Measurements from ENCODE around the gene LRP6. TPM values are rescaled to one million over a fixed set of nuclear protein-coding genes. Genes with fewer than 3 reads are reported as not detected.
"Not testable (repeated sequence)": the region's sequence is repeated elsewhere in the genome, so short reads cannot be mapped to it uniquely, and the experiment has no call there.

The LRP6 gene
- 10 to 100 TPM; 62.2 to 65.4 (median 64.8) TPM for polyA plus RNA-seq (ENCODE audit: insufficient read length in 3 of 3)
- long read RNA-seq, donor 1, partial matches to known transcripts: 13 of 13 reads
- long read RNA-seq, donor 1, other reads (novel, unspliced or antisense): 0 of 13 reads
- long read RNA-seq, donor 2, full-length matches to known transcripts: 1 of 21 reads
- long read RNA-seq, donor 2, partial matches to known transcripts: 20 of 21 reads
- long read RNA-seq, donor 2, other reads (novel, unspliced or antisense): 0 of 21 reads
- long read RNA-seq, donor 3, full-length matches to known transcripts: 3 of 3 reads
- long read RNA-seq, donor 3, partial matches to known transcripts: 0 of 3 reads
- long read RNA-seq, donor 3, other reads (novel, unspliced or antisense): 0 of 3 reads
- long read RNA-seq, donor 4, full-length matches to known transcripts: 1 of 1 reads
- long read RNA-seq, donor 4, partial matches to known transcripts: 0 of 1 reads
- long read RNA-seq, donor 4, other reads (novel, unspliced or antisense): 0 of 1 reads
- long read RNA-seq, donor 5: 0 reads
- long read RNA-seq, donor 6, full-length matches to known transcripts: 2 of 8 reads
- long read RNA-seq, donor 6, partial matches to known transcripts: 6 of 8 reads
- long read RNA-seq, donor 6, other reads (novel, unspliced or antisense): 0 of 8 reads
- long read RNA-seq, donor 7, partial matches to known transcripts: 10 of 10 reads
- long read RNA-seq, donor 7, other reads (novel, unspliced or antisense): 0 of 10 reads
- long read RNA-seq, donor 8, full-length matches to known transcripts: 4 of 4 reads
- long read RNA-seq, donor 8, partial matches to known transcripts: 0 of 4 reads
- long read RNA-seq, donor 8, other reads (novel, unspliced or antisense): 0 of 4 reads
- long read RNA-seq, donor 9: 0 reads
- long read RNA-seq, donor 10, partial matches to known transcripts: 6 of 6 reads
- long read RNA-seq, donor 10, other reads (novel, unspliced or antisense): 0 of 6 reads
- long read RNA-seq, donor 11: 0 reads
- long read RNA-seq, donor 12, full-length matches to known transcripts: 1 of 1 reads
- long read RNA-seq, donor 12, partial matches to known transcripts: 0 of 1 reads
- long read RNA-seq, donor 12, other reads (novel, unspliced or antisense): 0 of 1 reads
- long read RNA-seq, donor 13: 0 reads
- long read RNA-seq, donor 14, full-length matches to known transcripts: 2 of 2 reads
- long read RNA-seq, donor 14, partial matches to known transcripts: 0 of 2 reads
- long read RNA-seq, donor 14, other reads (novel, unspliced or antisense): 0 of 2 reads
- long read RNA-seq, donor 15: 0 reads
- long read RNA-seq, donor 16, full-length matches to known transcripts: 2 of 38 reads
- long read RNA-seq, donor 16, partial matches to known transcripts: 36 of 38 reads
- long read RNA-seq, donor 16, other reads (novel, unspliced or antisense): 0 of 38 reads

DNA sequence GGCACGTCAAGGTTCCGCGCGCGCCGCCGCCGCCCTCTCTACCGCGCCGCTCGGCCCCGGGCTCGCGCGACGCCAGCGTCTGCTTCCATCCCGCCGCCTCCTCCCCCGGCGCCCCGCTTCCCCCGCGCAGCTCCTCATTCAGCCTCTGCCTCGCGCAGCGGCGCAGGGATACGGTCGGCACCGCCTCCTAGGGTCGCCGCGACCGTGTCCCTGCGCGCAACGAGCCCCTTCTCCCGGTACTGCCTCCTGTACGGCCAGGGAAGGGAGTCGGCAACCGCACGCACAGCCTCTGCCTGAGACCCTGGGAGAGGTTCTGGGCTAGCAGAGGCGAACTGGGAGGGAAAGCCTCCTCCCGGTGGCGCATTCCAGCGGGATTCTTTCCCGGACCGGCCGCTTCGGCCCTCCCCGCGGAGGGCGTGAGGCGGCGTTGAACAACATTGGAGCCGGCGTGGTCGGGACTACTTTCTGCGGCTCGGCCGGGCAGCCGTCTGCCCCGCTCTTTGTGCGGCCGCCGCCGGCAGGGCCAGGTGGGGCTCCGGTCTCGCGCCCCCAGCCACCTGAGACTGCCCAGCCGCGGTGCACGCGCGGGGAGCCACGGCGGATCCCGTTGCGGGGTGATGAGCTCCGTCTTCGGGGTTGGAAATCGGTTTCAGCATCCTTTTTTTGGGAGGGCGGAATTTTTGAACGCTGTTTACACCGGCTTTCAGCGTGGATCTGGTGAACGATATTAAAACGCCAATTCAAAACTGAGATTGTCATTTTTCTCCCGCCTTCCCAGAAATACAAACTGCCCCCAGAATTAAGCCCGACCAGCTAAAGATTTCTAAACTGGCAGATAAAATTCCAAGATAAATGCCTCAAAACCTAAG lies at the start of gene LRP6:
TSS of gene LRP6 (minus strand) at position 172 of the 869 bp plus-strand sequence. CDS start 309 bp downstream, outside the sequence.
- DNase-seq (ENCODE audit: extremely low read depth in 1 of 11, low read depth in 9 of 11, low spot score in 4 of 11): peak; percentile 90 to 94 (median 92)

- DNase-seq (ENCODE audit: extremely low read depth in 1 of 11, low read depth in 9 of 11, low spot score in 4 of 11): no peak
Measured at GRCh38 chr12:12315838-12316237, 49.0 kb upstream of the LRP6 start.

- DNase-seq (ENCODE audit: extremely low read depth in 1 of 11, low read depth in 9 of 11, low spot score in 4 of 11): not testable (repeated sequence)
Measured at GRCh38 chr12:12310695-12311094, 43.9 kb upstream of the LRP6 start.

- DNase-seq (ENCODE audit: extremely low read depth in 1 of 11, low read depth in 9 of 11, low spot score in 4 of 11): no peak
Measured at GRCh38 chr12:12305568-12306300, 38.9 kb upstream of the LRP6 start.

GRCh38 chr12:12302976-12303375 lies 36.1 kb upstream of the LRP6 start:
- no peak for DNase-seq (ENCODE audit: extremely low read depth in 1 of 11, low read depth in 9 of 11, low spot score in 4 of 11)

GRCh38 chr12:12301122-12301521 lies 34.3 kb upstream of the LRP6 start:
- no peak for DNase-seq (ENCODE audit: extremely low read depth in 1 of 11, low read depth in 9 of 11, low spot score in 4 of 11)

DNA sequence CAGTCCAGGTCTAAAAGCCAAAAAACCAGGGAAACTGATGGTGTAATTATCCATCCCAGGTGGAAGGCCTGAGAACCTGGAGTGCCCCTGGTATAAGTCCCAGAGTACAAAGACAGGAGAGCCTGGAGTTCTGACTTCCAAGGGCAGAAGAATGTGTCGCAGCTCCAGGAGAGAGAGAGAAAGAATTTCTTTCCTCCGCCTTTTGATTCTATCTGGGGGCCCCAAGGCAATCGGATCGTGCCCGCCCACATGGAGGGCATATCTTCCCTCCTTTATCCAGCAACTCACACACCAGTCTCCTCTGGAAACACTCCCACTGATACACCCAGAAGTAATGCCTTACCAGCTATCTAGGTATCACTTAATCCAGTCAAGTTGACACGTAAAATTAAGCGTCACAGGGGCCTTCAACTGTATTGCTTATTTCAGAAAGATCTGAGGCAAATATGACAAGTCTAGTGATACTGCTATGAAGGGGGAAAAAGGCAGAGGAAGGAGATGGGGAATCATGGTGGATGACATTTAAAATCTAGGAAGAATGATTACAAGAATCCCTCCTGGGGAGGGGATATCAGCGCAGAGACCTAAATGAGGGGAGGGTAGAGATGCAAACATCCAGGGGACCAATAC lies 30.5 kb upstream of the LRP6 start:
- no peak for DNase-seq (ENCODE audit: extremely low read depth in 1 of 11, low read depth in 9 of 11, low spot score in 4 of 11)

GRCh38 chr12:12294215-12295005 lies 27.6 kb upstream of the LRP6 start:
- DNase-seq (ENCODE audit: extremely low read depth in 1 of 11, low read depth in 9 of 11, low spot score in 4 of 11): no peak

GRCh38 chr12:12290206-12290605 lies 23.4 kb upstream of the LRP6 start:
- no peak for DNase-seq (ENCODE audit: extremely low read depth in 1 of 11, low read depth in 9 of 11, low spot score in 4 of 11)

GRCh38 chr12:12286441-12286840 lies 19.6 kb upstream of the LRP6 start:
- DNase-seq (ENCODE audit: extremely low read depth in 1 of 11, low read depth in 9 of 11, low spot score in 4 of 11): no peak

DNA sequence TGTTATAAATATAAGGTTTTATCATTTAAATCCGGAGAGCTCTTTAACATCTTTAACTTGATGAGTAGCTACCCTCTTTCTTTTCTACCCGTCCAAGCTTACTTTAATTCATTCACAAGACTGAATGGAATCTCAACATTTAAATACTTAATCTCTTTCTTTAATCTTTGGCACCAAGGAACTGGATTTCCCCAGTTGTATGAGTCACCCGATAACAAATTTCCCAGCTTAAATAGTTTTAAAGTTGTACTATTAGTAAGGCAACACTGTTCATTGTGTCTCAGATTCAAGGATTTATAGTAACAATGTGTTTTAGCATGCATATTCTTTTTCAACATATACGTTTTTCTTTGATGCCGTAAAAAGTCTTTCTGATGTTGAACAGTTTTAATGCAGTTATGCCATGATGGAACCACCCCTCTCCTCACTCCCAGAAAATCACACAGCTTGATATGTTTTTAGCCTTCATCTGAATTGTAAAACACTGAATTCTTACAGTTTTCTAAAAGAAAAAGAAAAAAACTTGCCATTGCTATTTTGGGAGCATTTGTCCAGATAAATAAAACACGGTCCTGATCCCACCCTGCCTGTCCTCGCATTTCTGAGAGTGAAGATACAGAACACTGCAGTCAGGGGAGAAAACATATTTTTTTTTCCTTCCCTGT lies 16.0 kb upstream of the LRP6 start:
- DNase-seq (ENCODE audit: extremely low read depth in 1 of 11, low read depth in 9 of 11, low spot score in 4 of 11): peak in 1 of 11 donors; percentile 15

DNA sequence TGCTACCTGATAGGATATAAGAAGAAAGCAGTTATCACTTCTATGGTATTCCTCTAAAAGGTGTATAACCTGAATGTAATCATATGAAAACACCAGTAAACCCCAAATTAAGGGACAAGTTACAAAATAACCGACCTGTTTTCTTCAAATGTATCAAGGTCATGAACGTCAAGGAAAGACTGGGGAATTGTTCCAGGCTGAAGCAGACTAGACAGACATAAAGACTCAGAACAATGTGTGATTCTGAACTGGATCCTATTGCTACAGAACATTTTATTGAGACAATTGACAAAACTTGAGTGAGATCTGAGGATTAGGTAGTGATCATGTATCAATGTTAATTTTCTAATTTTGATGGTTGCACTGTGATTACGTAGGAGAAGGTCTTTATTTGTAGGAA lies 15.4 kb upstream of the LRP6 start:
- no peak for DNase-seq (ENCODE audit: extremely low read depth in 1 of 11, low read depth in 9 of 11, low spot score in 4 of 11)

- DNase-seq (ENCODE audit: extremely low read depth in 1 of 11, low read depth in 9 of 11, low spot score in 4 of 11): no peak
Measured at GRCh38 chr12:12281134-12281533, 14.3 kb upstream of the LRP6 start.

DNA sequence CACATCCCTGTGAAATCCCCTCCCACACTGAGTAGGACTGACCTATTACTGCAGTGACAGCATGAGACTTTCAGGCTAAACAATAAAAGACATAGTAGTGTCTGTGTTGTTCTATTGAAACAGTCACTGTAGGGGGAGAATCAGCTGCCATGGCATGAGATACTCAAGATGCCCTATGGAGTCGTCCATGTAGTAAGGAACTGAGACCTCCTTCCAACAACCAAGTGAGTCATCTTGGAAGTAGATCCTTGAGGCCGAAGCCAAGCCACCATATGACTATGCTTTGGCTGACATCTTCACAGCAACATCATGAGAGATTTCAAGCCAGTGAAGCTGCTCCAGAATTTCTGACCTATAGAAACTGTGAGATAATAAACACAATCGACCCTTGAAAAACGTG lies 12.1 kb upstream of the LRP6 start:
- DNase-seq (ENCODE audit: extremely low read depth in 1 of 11, low read depth in 9 of 11, low spot score in 4 of 11): no peak

DNA sequence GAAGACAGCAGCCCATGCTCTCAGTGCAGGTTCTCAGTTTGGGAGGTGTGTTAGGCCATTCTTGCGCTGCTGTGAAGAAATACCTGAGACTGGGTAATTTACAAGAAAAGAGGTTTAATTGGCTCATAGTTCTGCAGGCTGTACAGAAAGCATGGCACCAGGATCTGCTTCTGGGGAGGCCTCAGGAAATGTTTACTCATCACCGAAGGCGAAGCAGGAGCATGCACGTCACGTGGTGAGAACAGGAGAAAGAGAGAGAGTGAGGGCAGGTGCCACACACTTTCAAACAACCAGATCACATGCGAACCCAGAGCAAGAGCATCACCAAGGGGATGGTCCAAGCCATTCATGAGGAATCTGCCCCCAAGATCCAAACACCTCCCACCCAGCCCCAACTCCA lies 9.0 kb upstream of the LRP6 start:
- no peak for DNase-seq (ENCODE audit: extremely low read depth in 1 of 11, low read depth in 9 of 11, low spot score in 4 of 11)
